IMR-90 (cell line): ENCODE data around the gene MAP2K6. TPM values are rescaled to one million over a fixed set of nuclear protein-coding genes. Genes with fewer than 3 reads are reported as not detected.

Experiments used
- ATAC-seq: fragments of 200-7000 bp; cut with Tn5 transposase; 2 replicates; pipeline ENCODE4 v1.9.1; 2020; ENCODE audit warnings: low read depth, mild to moderate bottlenecking, moderate library complexity
- BruUV-seq: library from RNA; stranded (reverse); fragments of 400-500 nt; replicated peaks from 2 replicates; lab custom pipeline; 2021; lab: Mats Ljungman, UMichigan
- CTCF ChIA-PET: fragments of 300-600 bp; formaldehyde crosslinking; extraction: SDS; loops from one replicate; lab custom pipeline; 2021; ENCODE audit warnings: antibody characterized with exemption; lab: Yijun Ruan, JAX
- POLR2A ChIA-PET: fragments of 300-600 bp; sonication (Branson Sonifier 250); formaldehyde crosslinking; loops from one replicate; lab custom pipeline; 2022; ENCODE audit warnings: antibody characterized with exemption; ENCODE audit not compliant: unreplicated experiment; lab: Charles Lee
- DNase-seq: peaks from one replicate; pipeline ENCODE4 v3.0.0; 2013
- H2AFZ ChIP-seq: replicated peaks from 2 replicates; pipeline ENCODE3; 2013; ENCODE audit warnings: low read length, mild to moderate bottlenecking; ENCODE audit not compliant: poor library complexity
- H2AK5ac ChIP-seq: 2 replicates; pipeline ENCODE4 v1.6.1; 2013; ENCODE audit warnings: low read depth, low read length, inconsistent platforms
- H2AK9ac ChIP-seq: replicated peaks from 2 replicates; pipeline ENCODE3; 2013; ENCODE audit warnings: mild to moderate bottlenecking, low read depth, low read length, moderate library complexity; ENCODE audit not compliant: poor library complexity
- H2BK120ac ChIP-seq: 2 replicates; pipeline ENCODE4 v1.6.1; 2013; ENCODE audit warnings: low read depth, low read length, inconsistent platforms
- H2BK15ac ChIP-seq: 3 replicates; pipeline ENCODE4 v1.6.1; 2013; ENCODE audit warnings: low read depth, low read length, inconsistent platforms
- H2BK20ac ChIP-seq: 2 replicates; pipeline ENCODE4 v1.6.1; 2013; ENCODE audit warnings: low read depth, mild to moderate bottlenecking, inconsistent platforms, low read length, moderate library complexity
- H2BK5ac ChIP-seq: 2 replicates; pipeline ENCODE4 v1.6.1; 2013; ENCODE audit warnings: mild to moderate bottlenecking, low read depth, low read length, inconsistent platforms; ENCODE audit not compliant: poor library complexity, severe bottlenecking
- H3K14ac ChIP-seq: replicated peaks from 2 replicates; pipeline ENCODE4 v1.6.1; 2013; ENCODE audit warnings: low read depth, low read length, inconsistent platforms
- H3K18ac ChIP-seq: 2 replicates; pipeline ENCODE4 v1.6.1; 2013; ENCODE audit warnings: low read depth, low read length, control low read depth
- H3K23ac ChIP-seq: 2 replicates; pipeline ENCODE4 v1.6.1; 2013; ENCODE audit warnings: low read depth, low read length, inconsistent platforms
- H3K27ac ChIP-seq: 2 replicates; pipeline ENCODE4 v1.5.1; 2013; ENCODE audit warnings: mild to moderate bottlenecking, control low read depth, low read length; ENCODE audit not compliant: insufficient read depth
- H3K27me3 ChIP-seq: 2 replicates; pipeline ENCODE4 v1.6.1; 2013; ENCODE audit warnings: low read length; ENCODE audit not compliant: control insufficient read depth, insufficient read depth
- H3K36me3 ChIP-seq: 2 replicates; pipeline ENCODE4 v1.6.1; 2013; ENCODE audit warnings: low read length, mixed read lengths; ENCODE audit not compliant: control insufficient read depth, insufficient read depth
- H3K4ac ChIP-seq: 2 replicates; pipeline ENCODE4 v1.6.1; 2013; ENCODE audit warnings: low read depth, low read length, inconsistent platforms
- H3K4me1 ChIP-seq: 2 replicates; pipeline ENCODE4 v1.6.1; 2013; ENCODE audit warnings: low read length, mixed read lengths; ENCODE audit not compliant: control insufficient read depth, insufficient read depth
- H3K4me2 ChIP-seq: 2 replicates; pipeline ENCODE4 v1.6.1; 2013; ENCODE audit warnings: low read depth, mild to moderate bottlenecking, control low read depth, low read length, moderate library complexity
- H3K4me3 ChIP-seq: 2 replicates; pipeline ENCODE4 v1.5.1; 2013; ENCODE audit warnings: low read depth, mild to moderate bottlenecking, control low read depth, low read length, moderate library complexity; ENCODE audit not compliant: insufficient read depth
- H3K56ac ChIP-seq: 2 replicates; pipeline ENCODE4 v1.6.1; 2013; ENCODE audit warnings: low read length, inconsistent platforms; ENCODE audit not compliant: insufficient read depth; ENCODE audit errors: extremely low read depth
- H3K79me1 ChIP-seq, 2 experiments: 2 replicates each; pipeline ENCODE4 v1.6.1; 2013; ENCODE audit warnings: low read length in 2 of 2, inconsistent platforms in 1 of 2, low read depth in 1 of 2
- H3K9ac ChIP-seq: 2 replicates; pipeline ENCODE4 v1.6.1; 2013; ENCODE audit warnings: low read depth, low read length, control low read depth
- H3K9me1 ChIP-seq: 2 replicates; pipeline ENCODE4 v1.6.1; 2013; ENCODE audit warnings: low read length, inconsistent platforms; ENCODE audit not compliant: insufficient read depth
- H3K9me3 ChIP-seq: 2 replicates; pipeline ENCODE4 v1.6.1; 2013; ENCODE audit warnings: low read length; ENCODE audit not compliant: control insufficient read depth, insufficient read depth
- H4K20me1 ChIP-seq: 2 replicates; pipeline ENCODE4 v1.6.1; 2013; ENCODE audit warnings: low read length, inconsistent platforms; ENCODE audit not compliant: insufficient read depth
- H4K5ac ChIP-seq: 2 replicates; pipeline ENCODE4 v1.6.1; 2013; ENCODE audit warnings: mild to moderate bottlenecking, low read depth, low read length, control low read depth
- H4K8ac ChIP-seq, 2 experiments: 2 replicates each; pipeline ENCODE4 v1.6.1; 2013; ENCODE audit warnings: low read depth in 2 of 2, low read length in 2 of 2, control low read depth in 1 of 2, inconsistent platforms in 1 of 2
- H4K91ac ChIP-seq: 2 replicates; pipeline ENCODE4 v1.6.1; 2013; ENCODE audit warnings: low read depth, low read length, inconsistent platforms; ENCODE audit not compliant: insufficient read depth
- POLR2A ChIP-seq: IDR thresholded peaks from 2 replicates; pipeline ENCODE4 v1.6.1; 2012; ENCODE audit warnings: mild to moderate bottlenecking, low read depth, low read length
- RFX5 ChIP-seq: IDR thresholded peaks from 2 replicates; pipeline ENCODE4 v1.8.0; 2012; ENCODE audit warnings: low read depth, mild to moderate bottlenecking, low read length, moderate library complexity
- WGBS, 2 experiments: methylation state at CpG; one replicate each; pipeline versions ENCODE4 v1.1.5 to v1.1.7; 2013; ENCODE audit warnings: missing lambda C conversion rate in 2 of 2; ENCODE audit not compliant: insufficient read length in 1 of 2; ENCODE audit errors: extremely low coverage in 2 of 2; 5-methylcytosine and 5-hydroxymethylcytosine counted together
- dilution Hi-C: fragments of 300-500 bp; cut with HindIII; formaldehyde crosslinking; loops from one replicate; pipeline ENCODE4 v1.14.3; 2018; ENCODE audit warnings: low sequenced_read_pairs; ENCODE audit not compliant: unreplicated experiment
- in situ Hi-C: fragments of 300-500 bp; cut with MboI; formaldehyde crosslinking; loops from 3 replicates; pipeline ENCODE4 v1.14.3; 2019; ENCODE audit warnings: low sequenced_read_pairs, inconsistent platforms, mixed read lengths
- intact Hi-C: fragments of 100-400 bp; cut with micrococcal nuclease; formaldehyde crosslinking; loops from 2 replicates; pipeline ENCODE4 v1.10.0; 2022
- polyA plus RNA-seq, 3 experiments: library from polyadenylated mRNA; depleted of rRNA; stranded (reverse); fragments of >200 nt; gene quantifications; 2 replicates each; pipeline ENCODE4 v1.2.3, GENCODE V29; 2012; ENCODE audit warnings: low replicate concordance in 1 of 3
- total RNA-seq: library from RNA; depleted of rRNA; stranded (reverse); fragments of >200 nt; gene quantifications from 2 replicates; pipeline ENCODE4 v1.2.3, GENCODE V29; 2012
- TF ChIP-seq, protein P1 (sequence below): conservative IDR thresholded peaks from 2 replicates; pipeline ENCODE4 v1.5.1; 2012; ENCODE audit warnings: mild to moderate bottlenecking, low read depth, low read length, improper control_type of control experiment
- TF ChIP-seq, protein P2 (sequence below): fragments of 150-350 bp; IDR thresholded peaks from 2 replicates; pipeline ENCODE4 v1.6.1; 2016; ENCODE audit warnings: low read depth, mild to moderate bottlenecking, low read length, moderate library complexity, borderline replicate concordance

The MAP2K6 gene
- total and polyA plus RNA-seq, 2 of the 4 experiments (the other 2 are of a cell fraction), result 2.4 to 5.7 TPM

DNA sequence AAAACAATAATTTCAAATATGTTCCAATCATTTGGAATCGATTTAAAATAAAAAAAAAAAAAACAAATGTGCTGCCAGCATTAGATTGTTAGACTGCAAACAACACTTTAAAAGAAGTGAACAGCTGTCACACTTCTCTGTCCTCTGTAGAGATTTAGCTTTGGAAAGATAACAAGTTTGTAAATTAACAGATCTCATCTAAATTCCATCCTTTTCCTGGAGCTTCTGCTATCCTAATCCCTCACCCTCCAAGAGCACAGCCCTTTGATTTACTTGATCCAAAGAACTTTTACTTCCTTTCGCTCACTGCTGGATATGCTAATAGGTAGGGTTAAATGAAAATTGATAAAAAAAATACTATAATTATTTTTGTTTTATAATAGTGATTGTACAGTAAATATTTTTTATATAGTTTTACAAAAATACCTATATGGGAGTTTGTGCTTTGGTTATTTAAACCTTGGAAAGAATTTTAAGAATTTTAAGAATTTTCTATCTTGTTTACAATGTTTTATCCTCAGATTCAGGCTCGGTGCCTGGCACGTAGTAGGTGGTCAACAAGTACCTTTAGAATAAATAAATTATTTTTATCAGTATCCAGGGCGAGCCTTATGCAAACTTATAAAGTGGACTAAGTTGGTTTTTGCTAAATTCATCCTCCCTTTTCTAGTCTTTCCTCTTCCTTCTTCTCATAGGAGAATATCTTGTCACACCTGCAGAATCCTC, 21.6 kb downstream of the MAP2K6 start:
- ATAC-seq (no peak), DNase-seq (no peak)
- H3K9me3 ChIP-seq, result peaks cover 2% of the 10 kb centered on the region; the same call in 1 of the 2 replicates
- H2BK5ac ChIP-seq, result no peak overlapping the region
- intact Hi-C loops (no loop called here), in situ Hi-C loops (no loop called here), dilution Hi-C loops (no loop called here)
- CTCF ChIA-PET, result no interaction called here
- no peak overlapping the region for H3K9ac ChIP-seq
- H3K4me1 ChIP-seq, result no peaks in the 10 kb centered on the region
- H2AK9ac ChIP-seq, result no peak overlapping the region
- H3K27ac ChIP-seq, result no peak overlapping the region
- no peak overlapping the region for H3K4ac ChIP-seq
- no peak overlapping the region for H3K14ac ChIP-seq
- no peak for TF ChIP-seq RFX5
- no peak for TF ChIP-seq POLR2A
- TF ChIP-seq, protein P1, sequence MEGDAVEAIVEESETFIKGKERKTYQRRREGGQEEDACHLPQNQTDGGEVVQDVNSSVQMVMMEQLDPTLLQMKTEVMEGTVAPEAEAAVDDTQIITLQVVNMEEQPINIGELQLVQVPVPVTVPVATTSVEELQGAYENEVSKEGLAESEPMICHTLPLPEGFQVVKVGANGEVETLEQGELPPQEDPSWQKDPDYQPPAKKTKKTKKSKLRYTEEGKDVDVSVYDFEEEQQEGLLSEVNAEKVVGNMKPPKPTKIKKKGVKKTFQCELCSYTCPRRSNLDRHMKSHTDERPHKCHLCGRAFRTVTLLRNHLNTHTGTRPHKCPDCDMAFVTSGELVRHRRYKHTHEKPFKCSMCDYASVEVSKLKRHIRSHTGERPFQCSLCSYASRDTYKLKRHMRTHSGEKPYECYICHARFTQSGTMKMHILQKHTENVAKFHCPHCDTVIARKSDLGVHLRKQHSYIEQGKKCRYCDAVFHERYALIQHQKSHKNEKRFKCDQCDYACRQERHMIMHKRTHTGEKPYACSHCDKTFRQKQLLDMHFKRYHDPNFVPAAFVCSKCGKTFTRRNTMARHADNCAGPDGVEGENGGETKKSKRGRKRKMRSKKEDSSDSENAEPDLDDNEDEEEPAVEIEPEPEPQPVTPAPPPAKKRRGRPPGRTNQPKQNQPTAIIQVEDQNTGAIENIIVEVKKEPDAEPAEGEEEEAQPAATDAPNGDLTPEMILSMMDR, result no peak
- TF ChIP-seq, protein P2, sequence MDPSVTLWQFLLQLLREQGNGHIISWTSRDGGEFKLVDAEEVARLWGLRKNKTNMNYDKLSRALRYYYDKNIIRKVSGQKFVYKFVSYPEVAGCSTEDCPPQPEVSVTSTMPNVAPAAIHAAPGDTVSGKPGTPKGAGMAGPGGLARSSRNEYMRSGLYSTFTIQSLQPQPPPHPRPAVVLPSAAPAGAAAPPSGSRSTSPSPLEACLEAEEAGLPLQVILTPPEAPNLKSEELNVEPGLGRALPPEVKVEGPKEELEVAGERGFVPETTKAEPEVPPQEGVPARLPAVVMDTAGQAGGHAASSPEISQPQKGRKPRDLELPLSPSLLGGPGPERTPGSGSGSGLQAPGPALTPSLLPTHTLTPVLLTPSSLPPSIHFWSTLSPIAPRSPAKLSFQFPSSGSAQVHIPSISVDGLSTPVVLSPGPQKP, result no peak
- no peak overlapping the region for H2BK15ac ChIP-seq
- H4K8ac ChIP-seq, result no peak overlapping the region
- POLR2A ChIA-PET, result no interaction called here
- H3K4me3 ChIP-seq, result no peak overlapping the region
- no peak overlapping the region for H3K56ac ChIP-seq
- H3K9me1 ChIP-seq, result no peaks in the 10 kb centered on the region
- no peak overlapping the region for H2AK5ac ChIP-seq
- no peaks in the 10 kb centered on the region for H3K79me1 ChIP-seq
- no peak overlapping the region for H2BK20ac ChIP-seq
- BruUV-seq, result no TSS peak
- no peak overlapping the region for H4K5ac ChIP-seq
- no peaks in the 10 kb centered on the region for H4K20me1 ChIP-seq
- no peak overlapping the region for H3K23ac ChIP-seq
- H3K27me3 ChIP-seq, result no peaks in the 10 kb centered on the region
- no peak overlapping the region for H2AFZ ChIP-seq
- no peaks in the 10 kb centered on the region for H3K36me3 ChIP-seq
- WGBS, 2 experiments, result no CpG with 5 or more reads among the region's 5 CpGs
- H3K18ac ChIP-seq, result no peak overlapping the region
- no peak overlapping the region for H2BK120ac ChIP-seq
- H4K91ac ChIP-seq, result no peak overlapping the region
- no peak overlapping the region for H3K4me2 ChIP-seq
